AG10803 (cell line): ENCODE data around the gene ZNF532.

Source experiments
- DNase-seq: peaks from one replicate; pipeline ENCODE4 v3.0.0; 2010; ENCODE audit warnings: low read depth
- H3K4me3 ChIP-seq: 2 replicates; pipeline ENCODE4 v1.5.1; 2011; ENCODE audit warnings: mild to moderate bottlenecking, low read length, control low read depth
- TF ChIP-seq, protein P1 (sequence below): conservative IDR thresholded peaks from 2 replicates; pipeline ENCODE4 v1.5.1; 2011; ENCODE audit warnings: mild to moderate bottlenecking, low read length, control low read depth, inconsistent platforms

ZNF532 gene

DNA sequence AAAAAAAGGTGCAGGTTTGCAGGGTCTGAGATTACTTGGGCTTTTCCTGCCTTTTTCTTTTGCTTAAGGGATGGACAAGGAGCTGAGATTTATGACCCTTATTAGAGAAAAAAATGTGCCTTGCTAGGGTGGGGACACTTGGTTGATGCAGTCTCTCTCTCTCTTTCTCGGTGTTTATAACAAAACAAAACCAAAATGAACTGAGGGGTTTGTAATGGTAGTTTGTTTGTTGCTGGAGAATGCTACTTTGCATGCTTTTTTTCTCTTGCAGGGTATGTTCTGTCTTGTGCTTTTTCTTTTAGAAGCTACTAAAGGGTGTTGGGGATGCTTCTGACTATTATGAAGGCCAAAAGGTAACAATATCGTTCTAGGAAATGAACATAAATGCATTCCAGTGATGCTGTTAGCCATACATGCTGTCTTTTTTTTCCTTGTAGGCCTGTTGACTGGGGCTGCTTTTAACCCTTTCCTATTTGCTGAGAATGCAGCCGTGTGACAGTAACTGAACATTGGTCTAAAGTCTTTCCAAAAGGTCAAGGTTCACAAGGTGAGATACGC lies 435 bp downstream of the ZNF532 start:
- H3K4me3 ChIP-seq = peak overlapping the region; percentile 57
- DNase-seq = no peak
- TF ChIP-seq, protein P1, sequence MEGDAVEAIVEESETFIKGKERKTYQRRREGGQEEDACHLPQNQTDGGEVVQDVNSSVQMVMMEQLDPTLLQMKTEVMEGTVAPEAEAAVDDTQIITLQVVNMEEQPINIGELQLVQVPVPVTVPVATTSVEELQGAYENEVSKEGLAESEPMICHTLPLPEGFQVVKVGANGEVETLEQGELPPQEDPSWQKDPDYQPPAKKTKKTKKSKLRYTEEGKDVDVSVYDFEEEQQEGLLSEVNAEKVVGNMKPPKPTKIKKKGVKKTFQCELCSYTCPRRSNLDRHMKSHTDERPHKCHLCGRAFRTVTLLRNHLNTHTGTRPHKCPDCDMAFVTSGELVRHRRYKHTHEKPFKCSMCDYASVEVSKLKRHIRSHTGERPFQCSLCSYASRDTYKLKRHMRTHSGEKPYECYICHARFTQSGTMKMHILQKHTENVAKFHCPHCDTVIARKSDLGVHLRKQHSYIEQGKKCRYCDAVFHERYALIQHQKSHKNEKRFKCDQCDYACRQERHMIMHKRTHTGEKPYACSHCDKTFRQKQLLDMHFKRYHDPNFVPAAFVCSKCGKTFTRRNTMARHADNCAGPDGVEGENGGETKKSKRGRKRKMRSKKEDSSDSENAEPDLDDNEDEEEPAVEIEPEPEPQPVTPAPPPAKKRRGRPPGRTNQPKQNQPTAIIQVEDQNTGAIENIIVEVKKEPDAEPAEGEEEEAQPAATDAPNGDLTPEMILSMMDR = no peak

GRCh38 chr18:58865701-58866065 lies 1.0 kb downstream of the ZNF532 start:
- DNase-seq = no peak
- TF ChIP-seq, protein P1 = no peak
- peak overlapping the region; percentile 57 for H3K4me3 ChIP-seq

- TF ChIP-seq, protein P1 = no peak
- DNase-seq = no peak
- peak overlapping the region; percentile 57 for H3K4me3 ChIP-seq
Measured at GRCh38 chr18:58866066-58866772, 1.5 kb downstream of the ZNF532 start.

- no peak for DNase-seq
- peak overlapping the region; percentile 57 for H3K4me3 ChIP-seq
- TF ChIP-seq, protein P1 = no peak
Measured at GRCh38 chr18:58866773-58867150, 2.1 kb downstream of the ZNF532 start.

GRCh38 chr18:58867281-58867961 lies 2.7 kb downstream of the ZNF532 start:
- TF ChIP-seq, protein P1 = no peak
- peak overlapping the region; percentile 57 for H3K4me3 ChIP-seq

DNA sequence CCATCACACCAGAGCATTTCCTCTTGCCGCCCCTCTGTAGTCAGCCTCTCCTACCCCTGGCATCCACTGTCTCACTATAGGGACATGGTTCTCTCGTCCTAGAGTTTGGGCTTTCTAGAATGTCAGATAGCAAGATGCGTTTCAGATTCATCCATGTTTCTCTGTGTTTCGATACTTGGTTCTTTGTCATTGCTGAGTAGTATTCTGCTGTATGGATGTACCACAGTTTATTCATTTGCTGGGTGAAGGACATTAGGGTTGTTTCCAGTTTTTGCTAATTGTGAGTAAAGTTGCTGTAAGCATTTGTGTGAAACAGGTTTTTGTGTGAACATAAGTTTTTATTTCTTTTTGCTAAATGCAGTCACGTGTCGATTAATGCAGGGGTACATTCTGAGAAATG lies 3.8 kb downstream of the ZNF532 start:
- H3K4me3 ChIP-seq = no peak overlapping the region
- TF ChIP-seq, protein P1 = no peak
- DNase-seq = no peak

More at GRCh38 chr18:58867281-58867961, 2.7 kb downstream of the ZNF532 start:
- no peak for DNase-seq

- H3K4me3 ChIP-seq = no peak overlapping the region
- TF ChIP-seq, protein P1 = no peak
- DNase-seq = peak; percentile 60
Measured at GRCh38 chr18:58870130-58870529, 5.5 kb downstream of the ZNF532 start.
